GM12878 (cell line): ENCODE results near the gene PHF20. TPM values are rescaled to one million over a fixed set of nuclear protein-coding genes. Genes with fewer than 3 reads are reported as not detected.

Experiments used
- ATAC-seq: fragments of 200-7000 bp; cut with Tn5 transposase; 3 replicates; pipeline ENCODE4 v1.9.1; 2020; ENCODE audit warnings: mild to moderate bottlenecking, moderate library complexity
- BruUV-seq: library from RNA; stranded (reverse); fragments of 400-500 nt; replicated peaks from 2 replicates; lab custom pipeline; 2021; lab: Mats Ljungman, UMichigan
- CTCF ChIA-PET: fragments of 300-600 bp; sonication (Branson Sonifier 250); formaldehyde crosslinking; extraction: SDS; loops from one replicate; lab custom pipeline; 2021; ENCODE audit warnings: inconsistent platforms; lab: Yijun Ruan, JAX
- POLR2A ChIA-PET: fragments of 350-600 bp; formaldehyde crosslinking; extraction: SDS; loops from one replicate; lab custom pipeline; 2021; ENCODE audit warnings: inconsistent platforms; lab: Charles Lee
- RAD21 ChIA-PET: fragments of 300-600 bp; sonication (Branson Sonifier 250); formaldehyde crosslinking; loops from one replicate; lab custom pipeline; 2023; ENCODE audit warnings: antibody characterized with exemption; ENCODE audit not compliant: unreplicated experiment; lab: Charles Lee
- SMC1A ChIA-PET: fragments of 300-600 bp; sonication (Branson Sonifier 250); formaldehyde crosslinking; loops from one replicate; lab custom pipeline; 2023; ENCODE audit not compliant: unreplicated experiment, uncharacterized antibody; lab: Charles Lee
- DNase-seq: peaks from one replicate; pipeline ENCODE4 v3.0.0-alpha.2; 2011; ENCODE audit warnings: low read depth, low spot score
- FAIRE-seq: peaks from 3 replicates; lab custom pipeline; 2011; peaks lifted over from hg19 to GRCh38; lab: Jason Lieb, UNC
- H2AFZ ChIP-seq: 2 replicates; pipeline ENCODE4 v1.6.0; 2011; ENCODE audit warnings: low read depth, low read length, control low read depth; ENCODE audit not compliant: control insufficient read depth
- H3K27ac ChIP-seq: 2 replicates; pipeline ENCODE4 v1.5.1; 2011; ENCODE audit warnings: control low read depth; ENCODE audit not compliant: control insufficient read depth, insufficient read depth
- H3K27me3 ChIP-seq, 2 experiments: replicated peaks in 1 of 2; 2 replicates each; pipeline versions ENCODE4 v1.6.0 to v1.6.1; 2011; ENCODE audit warnings: low read length in 1 of 2; ENCODE audit not compliant: control insufficient read depth in 2 of 2, insufficient read depth in 2 of 2
- H3K36me3 ChIP-seq, 2 experiments: 2 replicates each; pipeline ENCODE4 v1.5.1; 2011; ENCODE audit warnings: low read length in 1 of 2; ENCODE audit not compliant: control insufficient read depth in 2 of 2, insufficient read depth in 2 of 2
- H3K4me1 ChIP-seq: 2 replicates; pipeline ENCODE4 v1.6.1; 2011; ENCODE audit warnings: mild to moderate bottlenecking, low read length, moderate library complexity, mixed read lengths; ENCODE audit not compliant: control insufficient read depth, insufficient read depth
- H3K4me2 ChIP-seq: 2 replicates; pipeline ENCODE4 v1.6.0; 2011; ENCODE audit warnings: control low read depth; ENCODE audit not compliant: control insufficient read depth, insufficient read depth
- H3K4me3 ChIP-seq: fragments of 200-600 bp; sonication (generic); 2 replicates; pipeline ENCODE4 v1.5.1; 2016
- H3K79me2 ChIP-seq: 2 replicates; pipeline ENCODE4 v1.6.0; 2011; ENCODE audit warnings: low read length; ENCODE audit not compliant: control insufficient read depth, insufficient read depth
- H3K9ac ChIP-seq: 2 replicates; pipeline ENCODE4 v1.8.0; 2011; ENCODE audit warnings: low read length, control low read depth, mixed read lengths; ENCODE audit not compliant: control insufficient read depth, insufficient read depth
- H3K9me3 ChIP-seq: replicated peaks from 3 replicates; pipeline ENCODE4 v1.5.1; 2011; ENCODE audit warnings: mild to moderate bottlenecking, low read length; ENCODE audit not compliant: control insufficient read depth, insufficient read depth
- H4K20me1 ChIP-seq: 2 replicates; pipeline ENCODE4 v1.6.0; 2011; ENCODE audit not compliant: control insufficient read depth, insufficient read depth
- CBX5 ChIP-seq: sonication (generic); IDR thresholded peaks from 2 replicates; pipeline ENCODE4 v1.6.1; 2016; ENCODE audit warnings: low read depth, moderate library complexity, mild to moderate bottlenecking, inconsistent platforms
- DPF2 ChIP-seq: fragments of 450-650 bp; IDR thresholded peaks from 2 replicates; pipeline ENCODE4 v1.6.1; 2017; ENCODE audit warnings: mild to moderate bottlenecking
- E4F1 ChIP-seq: fragments of 450-650 bp; IDR thresholded peaks from 2 replicates; pipeline ENCODE4 v1.6.1; 2018; ENCODE audit warnings: borderline replicate concordance, mild to moderate bottlenecking; ENCODE audit not compliant: partially characterized antibody
- ELK1 ChIP-seq: IDR thresholded peaks from 2 replicates; pipeline ENCODE4 v1.6.1; 2012; ENCODE audit warnings: low read depth, low read length, improper control_type of control experiment
- ETV6 ChIP-seq, 2 experiments: fragments of 450-650 bp in 1 of 2; IDR thresholded peaks in 1 of 2; conservative IDR thresholded peaks in 1 of 2; 2 replicates each; pipeline ENCODE4 v1.6.1; 2014; ENCODE audit warnings: antibody characterized with exemption in 1 of 2, borderline replicate concordance in 1 of 2, low read depth in 1 of 2, mild to moderate bottlenecking in 1 of 2, moderate library complexity in 1 of 2
- GATAD2B ChIP-seq: fragments of 450-650 bp; conservative IDR thresholded peaks from 2 replicates; pipeline ENCODE4 v1.6.1; 2017; ENCODE audit warnings: low read depth, mild to moderate bottlenecking, moderate library complexity
- MLLT1 ChIP-seq: fragments of 450-650 bp; IDR thresholded peaks from 2 replicates; pipeline ENCODE4 v1.6.1; 2016; ENCODE audit warnings: mild to moderate bottlenecking
- NFYA ChIP-seq: IDR thresholded peaks from 2 replicates; pipeline ENCODE4 v1.6.1; 2011; ENCODE audit warnings: low read depth, mild to moderate bottlenecking, low read length, improper control_type of control experiment, borderline replicate concordance
- NFYB ChIP-seq: IDR thresholded peaks from 2 replicates; pipeline ENCODE4 v1.6.1; 2011; ENCODE audit warnings: low read depth, mild to moderate bottlenecking, low read length, improper control_type of control experiment, moderate library complexity; ENCODE audit not compliant: insufficient read depth
- RBBP5 ChIP-seq: fragments of 200-600 bp; sonication (generic); conservative IDR thresholded peaks from 2 replicates; pipeline ENCODE4 v1.6.1; 2016
- SMAD1 ChIP-seq: fragments of 450-650 bp; IDR thresholded peaks from 2 replicates; pipeline ENCODE4 v1.6.1; 2018; ENCODE audit warnings: mild to moderate bottlenecking, low read depth; ENCODE audit not compliant: partially characterized antibody
- STAT1 ChIP-seq: fragments of 450-650 bp; conservative IDR thresholded peaks from 2 replicates; pipeline ENCODE4 v1.6.1; 2014; ENCODE audit warnings: antibody characterized with exemption, mild to moderate bottlenecking
- WGBS: methylation state at CpG from one replicate; pipeline ENCODE4 v1.1.6; 2016; ENCODE audit warnings: low lambda C conversion rate; ENCODE audit not compliant: insufficient replicate concordance, insufficient coverage; ENCODE audit errors: missing lambda C conversion rate; 5-methylcytosine and 5-hydroxymethylcytosine counted together
- in situ Hi-C: fragments of 300-500 bp; cut with MboI; formaldehyde crosslinking; loops from 9 replicates; pipeline ENCODE4 v1.14.3; 2018; ENCODE audit warnings: mixed read lengths
- intact Hi-C: fragments of 100-400 bp; cut with micrococcal nuclease; formaldehyde crosslinking; loops from one replicate; pipeline ENCODE4 v1.14.2; 2022; ENCODE audit not compliant: unreplicated experiment
- polyA plus RNA-seq, 11 experiments: library from polyadenylated mRNA; depleted of rRNA in 4 of 11; unstranded in 6 of 11; stranded (reverse) in 5 of 11; fragments of >200 nt; fragmentation: Nextera tagmentation in 4 of 11; fragmentation: Illumina TruSeq in 1 of 11; extraction: Ambion mirVana in 4 of 11; extraction: Trizol in 1 of 11; gene quantifications; 1 replicate in 1 of 11; 2 replicates in 10 of 11; pipeline versions ENCODE4 v1.2.1 to v1.2.3, GENCODE V29; 2011 to 2016; ENCODE audit warnings: inconsistent platforms in 2 of 11, missing spikeins in 2 of 11, low read depth in 1 of 11
- total RNA-seq, 4 experiments: library from RNA; depleted of rRNA in 3 of 4; stranded (reverse); fragments of >200 nt in 3 of 4; fragmentation: Illumina TruSeq in 1 of 4; extraction: Trizol in 1 of 4; gene quantifications; 2 replicates each; pipeline versions ENCODE4 v1.2.1 to v1.2.3, GENCODE V29; 2013 to 2021

The PHF20 gene
- total and polyA plus RNA-seq, 10 of the 15 experiments (the other 5 are each of a cell fraction or from before 2014, with no cell fraction given) = 31.6 to 91.2 (median 46.8) TPM

- POLR2A ChIA-PET = no interaction called here
- no peak overlapping the region for H3K4me2 ChIP-seq
- TF ChIP-seq SMAD1 (no peak), ELK1 (no peak), ETV6 (conservative IDR thresholded peaks at IDR 0.05 in 1 of 2, IDR thresholded peaks at IDR 0.05 in 1 of 2; ENCODE audit: borderline replicate concordance in 1 of 2, low read depth in 1 of 2) (no peak), MLLT1 (no peak), E4F1 (no peak), CBX5 (no peak), NFYB (no peak), GATAD2B (no peak), RBBP5 (no peak), NFYA (no peak), DPF2 (no peak), STAT1 (no peak)
- TF ChIP-seq, all 136 proteins: peak for 0
- 96% methylated on average over 1 of the region's 1 CpG for WGBS
- no peak for DNase-seq
- FAIRE-seq = no peak
- SMC1A ChIA-PET = interaction anchor here (1.5 kb wide), 1 partner anchor 27 kb away, joined by 3 read pairs; no protein-coding TSS in a partner anchor
- no peak overlapping the region for H3K27ac ChIP-seq
- intact Hi-C loops = no loop called here
- peaks cover 1 to 3% of the 10 kb centered on the region in 2 experiments; a peak in 3 of 4 replicates for H3K36me3 ChIP-seq
- in situ Hi-C loops = no loop called here
- no peak for ATAC-seq
- no peak overlapping the region for H3K9ac ChIP-seq
- peaks cover 5% of the 10 kb centered on the region; the same call in 2 of the 3 replicates for H3K9me3 ChIP-seq
- H4K20me1 ChIP-seq = no peaks in the 10 kb centered on the region
- CTCF ChIA-PET = interaction anchor here (1.1 kb wide), 1 partner anchor 124 kb away, joined by 3 read pairs; no protein-coding TSS in a partner anchor
- H3K79me2 ChIP-seq = no peaks in the 10 kb centered on the region; the same call in 1 of the 2 replicates
- RAD21 ChIA-PET = interaction anchor here (1.4 kb wide), 1 partner anchor 129 kb away, joined by 3 read pairs; no protein-coding TSS in a partner anchor
- H2AFZ ChIP-seq = no peak overlapping the region
- BruUV-seq = no TSS peak
- H3K4me1 ChIP-seq = no peaks in the 10 kb centered on the region
- no peak overlapping the region for H3K4me3 ChIP-seq
- no peaks in the 10 kb centered on the region for H3K27me3 ChIP-seq
Observed at GRCh38 chr20:35839904-35840303, 68.1 kb downstream of the PHF20 start.
